ENCODE results near the gene ASPN.

- no peak for TF ChIP-seq SUZ12 (IDR thresholded peaks at IDR 0.05)
- TF ChIP-seq FOXK2 (IDR thresholded peaks at IDR 0.05) = no peak
- no peak for TF ChIP-seq SP1 (IDR thresholded peaks at IDR 0.05)
- TF ChIP-seq BHLHE40 (IDR thresholded peaks at IDR 0.05; ENCODE audit: borderline replicate concordance) = no peak
- no peak for TF ChIP-seq FOXA1 (IDR thresholded peaks at IDR 0.05)
- TF ChIP-seq CTBP1 (IDR thresholded peaks at IDR 0.05; ENCODE audit: borderline replicate concordance) = no peak
- TF ChIP-seq ZNF384 (IDR thresholded peaks at IDR 0.05) = no peak
- no peak for TF ChIP-seq NFRKB (IDR thresholded peaks at IDR 0.05)
- TF ChIP-seq L3MBTL2 (conservative IDR thresholded peaks at IDR 0.05) = no peak
- no peak for TF ChIP-seq TARDBP (IDR thresholded peaks at IDR 0.05)
- no peak for TF ChIP-seq ELF4 (IDR thresholded peaks at IDR 0.05)
- TF ChIP-seq HDGF (IDR thresholded peaks at IDR 0.05; ENCODE audit: borderline replicate concordance) = no peak
Measured at GRCh38 chr9:92525306-92525705, 43.0 kb upstream of the ASPN start.
